Activated CD8-positive, alpha-beta memory T cell treated with anti-CD3 and anti-CD28 coated beads, Interleukin-2, amount 50 U/mL, for 48 hours (primary cell): ENCODE results near the gene MICAL3.
"Not testable (repeated sequence)": the region's sequence is repeated elsewhere in the genome, so short reads cannot be mapped to it uniquely, and the experiment has no call there.

ENCODE experiments used
- DNase-seq: peaks from one replicate; pipeline ENCODE4 v3.0.0-alpha.2; 2020

MICAL3 gene

GRCh38 chr22:18024276-18024939 is at the start of gene MICAL3:
TSS of gene MICAL3 (minus strand) at chr22:18024561. CDS start at chr22:17906812, 117,749 bp downstream.
- peak; percentile 83 for DNase-seq

GRCh38 chr22:18073927-18074326 is 49.6 kb upstream of the MICAL3 start:
- DNase-seq = not testable (repeated sequence)

- no peak for DNase-seq
Observed at GRCh38 chr22:18073467-18073866, 49.1 kb upstream of the MICAL3 start.

- no peak for DNase-seq
Observed at GRCh38 chr22:18071968-18072310, 47.6 kb upstream of the MICAL3 start.

- not testable (repeated sequence) for DNase-seq
Observed at GRCh38 chr22:18071307-18071967, 47.1 kb upstream of the MICAL3 start.

GRCh38 chr22:18070556-18071306 is 46.4 kb upstream of the MICAL3 start:
- no peak for DNase-seq

GRCh38 chr22:18070041-18070440 is 45.7 kb upstream of the MICAL3 start:
- DNase-seq = no peak

GRCh38 chr22:18069041-18069440 is 44.7 kb upstream of the MICAL3 start:
- no peak for DNase-seq

GRCh38 chr22:18068381-18068988 is 44.1 kb upstream of the MICAL3 start:
- no peak for DNase-seq

- no peak for DNase-seq
Observed at GRCh38 chr22:18067548-18068341, 43.4 kb upstream of the MICAL3 start.

GRCh38 chr22:18067121-18067520 is 42.8 kb upstream of the MICAL3 start:
- no peak for DNase-seq

- DNase-seq = no peak
Observed at GRCh38 chr22:18066181-18066859, 42.0 kb upstream of the MICAL3 start.

GRCh38 chr22:18065256-18065655 is 40.9 kb upstream of the MICAL3 start:
- no peak for DNase-seq

- DNase-seq = no peak
Observed at GRCh38 chr22:18064636-18065035, 40.3 kb upstream of the MICAL3 start.

- not testable (repeated sequence) for DNase-seq
Observed at GRCh38 chr22:18063715-18064114, 39.4 kb upstream of the MICAL3 start.

GRCh38 chr22:18063306-18063705 is 38.9 kb upstream of the MICAL3 start:
- DNase-seq = no peak

GRCh38 chr22:18062421-18062820 is 38.1 kb upstream of the MICAL3 start:
- no peak for DNase-seq

- no peak for DNase-seq
Observed at GRCh38 chr22:18060646-18061620, 36.6 kb upstream of the MICAL3 start.

- DNase-seq = no peak
Observed at GRCh38 chr22:18059991-18060390, 35.6 kb upstream of the MICAL3 start.

GRCh38 chr22:18059473-18059872 is 35.1 kb upstream of the MICAL3 start:
- no peak for DNase-seq

GRCh38 chr22:18059094-18059417 is 34.7 kb upstream of the MICAL3 start:
- DNase-seq = no peak
